ENCODE results near the gene HRCT1. TPM values are rescaled to one million over a fixed set of nuclear protein-coding genes. Genes with fewer than 3 reads are reported as not detected.

HRCT1 gene
- total and polyA plus RNA-seq, 7 donors, result 0.59 to 5.4 (median 1.8) TPM

- Histone ChIP-seq H3K36me3 (ENCODE audit: insufficient read depth in 1 of 2, low read depth in 1 of 2) (no peaks in the 10 kb centered on the region), H3K4me3 (no peak overlapping the region), H3K27me3 (ENCODE audit: insufficient read depth in 3 of 3, low read length in 2 of 3) (peaks cover 0 to 2% (median 1%) of the 10 kb centered on the region in 3 donors), H3K4me1 (no peaks in the 10 kb centered on the region), H3K27ac (no peak overlapping the region), H3K9me3 (no peaks in the 10 kb centered on the region)
- TF ChIP-seq, protein P1, sequence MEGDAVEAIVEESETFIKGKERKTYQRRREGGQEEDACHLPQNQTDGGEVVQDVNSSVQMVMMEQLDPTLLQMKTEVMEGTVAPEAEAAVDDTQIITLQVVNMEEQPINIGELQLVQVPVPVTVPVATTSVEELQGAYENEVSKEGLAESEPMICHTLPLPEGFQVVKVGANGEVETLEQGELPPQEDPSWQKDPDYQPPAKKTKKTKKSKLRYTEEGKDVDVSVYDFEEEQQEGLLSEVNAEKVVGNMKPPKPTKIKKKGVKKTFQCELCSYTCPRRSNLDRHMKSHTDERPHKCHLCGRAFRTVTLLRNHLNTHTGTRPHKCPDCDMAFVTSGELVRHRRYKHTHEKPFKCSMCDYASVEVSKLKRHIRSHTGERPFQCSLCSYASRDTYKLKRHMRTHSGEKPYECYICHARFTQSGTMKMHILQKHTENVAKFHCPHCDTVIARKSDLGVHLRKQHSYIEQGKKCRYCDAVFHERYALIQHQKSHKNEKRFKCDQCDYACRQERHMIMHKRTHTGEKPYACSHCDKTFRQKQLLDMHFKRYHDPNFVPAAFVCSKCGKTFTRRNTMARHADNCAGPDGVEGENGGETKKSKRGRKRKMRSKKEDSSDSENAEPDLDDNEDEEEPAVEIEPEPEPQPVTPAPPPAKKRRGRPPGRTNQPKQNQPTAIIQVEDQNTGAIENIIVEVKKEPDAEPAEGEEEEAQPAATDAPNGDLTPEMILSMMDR (IDR thresholded peaks at IDR 0.05), result no peak
- intact Hi-C loops (cut with DNase I), result no loop called here
- no peak for ATAC-seq
- no peak for DNase-seq
These were observed 7.7 kb upstream of the HRCT1 start for GRCh38 chr9:35898337-35898736.

- TF ChIP-seq, protein P1 (IDR thresholded peaks at IDR 0.05), result no peak
- H3K9me3 ChIP-seq, result no peaks in the 10 kb centered on the region
These were observed 7.0 kb upstream of the HRCT1 start for GRCh38 chr9:35899021-35899420.

DNA sequence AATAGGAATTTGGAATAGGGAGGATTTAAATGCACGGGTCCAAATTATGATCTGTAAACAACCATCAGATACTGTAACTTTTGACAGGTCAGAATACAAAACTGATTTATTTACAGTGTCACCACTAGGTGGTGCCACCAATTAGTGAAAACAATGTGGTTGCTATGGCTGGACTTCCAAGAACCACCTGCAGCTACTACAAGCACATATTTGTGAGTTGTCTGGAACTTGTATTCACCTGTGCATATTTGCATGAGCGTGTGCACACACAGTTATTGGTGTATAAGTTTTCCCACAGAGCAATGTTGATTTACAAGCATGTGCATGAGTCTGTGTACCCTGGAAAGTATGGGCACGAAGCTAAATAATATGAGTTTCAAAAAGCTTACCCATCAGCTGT, 3.0 kb upstream of the HRCT1 start:
- peaks cover 23% of the 10 kb centered on the region for H3K4me1 ChIP-seq
- peak in 1 of 4 donors; percentile 33 for ATAC-seq
- DNase-seq, result no peak
- no peak overlapping the region for H3K4me3 ChIP-seq
- H3K9me3 ChIP-seq, result no peaks in the 10 kb centered on the region
- no peaks in the 10 kb centered on the region for H3K36me3 ChIP-seq (ENCODE audit: insufficient read depth in 1 of 2, low read depth in 1 of 2)
- intact Hi-C loops (cut with DNase I), result loop anchor here in 1 of 2 donors (1.0 to 5.0 kb wide), 4 partner anchors 42 to 262 kb away; no protein-coding TSS in a partner anchor
- H3K27ac ChIP-seq, result no peak overlapping the region
- TF ChIP-seq, protein P1 (IDR thresholded peaks at IDR 0.05), result peak; percentile 80
- H3K27me3 ChIP-seq (ENCODE audit: insufficient read depth in 3 of 3, low read length in 2 of 3), result no peaks in the 10 kb centered on the region
- WGBS, 3 donors, result 31 to 33% (median 32%) methylated on average over 3 of the region's 3 CpGs

More at GRCh38 chr9:35899021-35899420, 7.0 kb upstream of the HRCT1 start:
- DNase-seq (no peak), ATAC-seq (no peak)
- H3K27me3 ChIP-seq (ENCODE audit: insufficient read depth in 3 of 3, low read length in 2 of 3), result peaks cover 0 to 2% (median 1%) of the 10 kb centered on the region in 3 donors
- no peaks in the 10 kb centered on the region for H3K4me1 ChIP-seq
- WGBS, 3 donors, result 88 to 95% (median 94%) methylated on average over 2 of the region's 2 CpGs
- H3K4me3 ChIP-seq, result no peak overlapping the region
- H3K36me3 ChIP-seq (ENCODE audit: insufficient read depth in 1 of 2, low read depth in 1 of 2), result no peaks in the 10 kb centered on the region
- intact Hi-C loops (cut with DNase I), result no loop called here
- no peak overlapping the region for H3K27ac ChIP-seq

GRCh38 chr9:35904338-35904737, 1.7 kb upstream of the HRCT1 start:
- intact Hi-C loops (cut with DNase I), result loop anchor here in 1 of 2 donors (5.0 kb wide), 2 partner anchors 52 to 118 kb away; no protein-coding TSS in a partner anchor
- H3K27me3 ChIP-seq (ENCODE audit: insufficient read depth in 3 of 3, low read length in 2 of 3), result no peaks in the 10 kb centered on the region
- no peak overlapping the region for H3K4me3 ChIP-seq
- H3K4me1 ChIP-seq, result peaks cover 28% of the 10 kb centered on the region
- H3K27ac ChIP-seq, result peak overlapping the region; percentile 44
- DNase-seq, result no peak
- TF ChIP-seq, protein P1 (IDR thresholded peaks at IDR 0.05), result no peak
- no peaks in the 10 kb centered on the region for H3K9me3 ChIP-seq
- WGBS, 3 donors, result 54 to 65% (median 61%) methylated on average over 8 of the region's 8 CpGs
- ATAC-seq, result no peak
- no peaks in the 10 kb centered on the region for H3K36me3 ChIP-seq (ENCODE audit: insufficient read depth in 1 of 2, low read depth in 1 of 2)

All from psoas muscle (tissue), 8 donors.